ENCODE measurements around the gene TFPI.

DNA sequence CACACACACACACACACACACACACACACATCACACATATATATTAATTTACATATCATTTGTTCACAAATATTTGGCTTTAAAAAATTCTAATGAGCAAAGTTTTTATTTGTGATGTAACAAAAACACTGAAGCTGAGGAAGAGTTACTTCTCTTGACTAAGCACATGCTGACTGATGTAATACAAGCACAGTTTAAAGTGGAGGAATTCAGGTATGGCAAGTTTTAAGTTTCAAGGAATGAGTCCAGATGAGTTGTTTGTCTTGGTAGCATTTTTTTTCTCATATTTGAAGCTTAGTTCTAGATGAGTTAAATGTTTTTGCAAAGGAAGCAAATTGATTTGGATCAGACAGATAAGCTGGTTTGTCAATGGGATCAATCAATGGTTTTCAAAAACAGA is 86.0 kb downstream of the TFPI start:
- no peak for TF ChIP-seq EGR1 (IDR thresholded peaks at IDR 0.05)
- TF ChIP-seq, protein P1, sequence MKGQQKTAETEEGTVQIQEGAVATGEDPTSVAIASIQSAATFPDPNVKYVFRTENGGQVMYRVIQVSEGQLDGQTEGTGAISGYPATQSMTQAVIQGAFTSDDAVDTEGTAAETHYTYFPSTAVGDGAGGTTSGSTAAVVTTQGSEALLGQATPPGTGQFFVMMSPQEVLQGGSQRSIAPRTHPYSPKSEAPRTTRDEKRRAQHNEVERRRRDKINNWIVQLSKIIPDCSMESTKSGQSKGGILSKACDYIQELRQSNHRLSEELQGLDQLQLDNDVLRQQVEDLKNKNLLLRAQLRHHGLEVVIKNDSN (IDR thresholded peaks at IDR 0.05): no peak
- TF ChIP-seq EP300 (IDR thresholded peaks at IDR 0.05; ENCODE audit: borderline replicate concordance): no peak
- no peak for TF ChIP-seq RAD21 (IDR thresholded peaks at IDR 0.05; ENCODE audit: low read depth)
- TF ChIP-seq, protein P2, sequence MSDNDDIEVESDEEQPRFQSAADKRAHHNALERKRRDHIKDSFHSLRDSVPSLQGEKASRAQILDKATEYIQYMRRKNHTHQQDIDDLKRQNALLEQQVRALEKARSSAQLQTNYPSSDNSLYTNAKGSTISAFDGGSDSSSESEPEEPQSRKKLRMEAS (IDR thresholded peaks at IDR 0.05): no peak
- no peak for TF ChIP-seq CEBPB (IDR thresholded peaks at IDR 0.05)
- no peak for TF ChIP-seq TCF12 (IDR thresholded peaks at IDR 0.05; ENCODE audit: low read depth)
- TF ChIP-seq, protein P3, sequence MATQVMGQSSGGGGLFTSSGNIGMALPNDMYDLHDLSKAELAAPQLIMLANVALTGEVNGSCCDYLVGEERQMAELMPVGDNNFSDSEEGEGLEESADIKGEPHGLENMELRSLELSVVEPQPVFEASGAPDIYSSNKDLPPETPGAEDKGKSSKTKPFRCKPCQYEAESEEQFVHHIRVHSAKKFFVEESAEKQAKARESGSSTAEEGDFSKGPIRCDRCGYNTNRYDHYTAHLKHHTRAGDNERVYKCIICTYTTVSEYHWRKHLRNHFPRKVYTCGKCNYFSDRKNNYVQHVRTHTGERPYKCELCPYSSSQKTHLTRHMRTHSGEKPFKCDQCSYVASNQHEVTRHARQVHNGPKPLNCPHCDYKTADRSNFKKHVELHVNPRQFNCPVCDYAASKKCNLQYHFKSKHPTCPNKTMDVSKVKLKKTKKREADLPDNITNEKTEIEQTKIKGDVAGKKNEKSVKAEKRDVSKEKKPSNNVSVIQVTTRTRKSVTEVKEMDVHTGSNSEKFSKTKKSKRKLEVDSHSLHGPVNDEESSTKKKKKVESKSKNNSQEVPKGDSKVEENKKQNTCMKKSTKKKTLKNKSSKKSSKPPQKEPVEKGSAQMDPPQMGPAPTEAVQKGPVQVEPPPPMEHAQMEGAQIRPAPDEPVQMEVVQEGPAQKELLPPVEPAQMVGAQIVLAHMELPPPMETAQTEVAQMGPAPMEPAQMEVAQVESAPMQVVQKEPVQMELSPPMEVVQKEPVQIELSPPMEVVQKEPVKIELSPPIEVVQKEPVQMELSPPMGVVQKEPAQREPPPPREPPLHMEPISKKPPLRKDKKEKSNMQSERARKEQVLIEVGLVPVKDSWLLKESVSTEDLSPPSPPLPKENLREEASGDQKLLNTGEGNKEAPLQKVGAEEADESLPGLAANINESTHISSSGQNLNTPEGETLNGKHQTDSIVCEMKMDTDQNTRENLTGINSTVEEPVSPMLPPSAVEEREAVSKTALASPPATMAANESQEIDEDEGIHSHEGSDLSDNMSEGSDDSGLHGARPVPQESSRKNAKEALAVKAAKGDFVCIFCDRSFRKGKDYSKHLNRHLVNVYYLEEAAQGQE (IDR thresholded peaks at IDR 0.05; ENCODE audit: low read depth): no peak
- no peak for TF ChIP-seq CREB1 (IDR thresholded peaks at IDR 0.05; ENCODE audit: low read depth)
